ENCODE data around the gene ROPN1L.

DNA sequence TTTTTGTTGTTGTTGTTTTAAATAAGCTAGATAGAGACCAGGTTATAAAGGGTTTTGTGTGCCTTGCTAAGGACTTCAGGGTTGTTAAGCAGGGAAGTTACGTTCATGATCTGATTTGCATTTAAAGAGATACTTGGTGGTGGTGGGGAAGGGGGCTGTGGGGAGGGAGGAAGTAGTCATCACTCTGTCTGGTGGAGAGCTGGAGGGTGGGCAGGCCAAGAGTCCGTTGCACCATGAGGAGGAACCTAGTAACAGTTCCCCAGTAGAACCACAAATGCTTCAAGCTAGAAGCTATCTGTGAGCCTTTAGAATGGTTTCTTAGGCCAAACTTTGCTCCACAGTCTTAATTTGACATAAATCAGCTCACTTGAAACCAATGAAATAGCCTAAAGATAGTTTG, 18.7 kb upstream of the ROPN1L start:
- TF ChIP-seq, protein P1, sequence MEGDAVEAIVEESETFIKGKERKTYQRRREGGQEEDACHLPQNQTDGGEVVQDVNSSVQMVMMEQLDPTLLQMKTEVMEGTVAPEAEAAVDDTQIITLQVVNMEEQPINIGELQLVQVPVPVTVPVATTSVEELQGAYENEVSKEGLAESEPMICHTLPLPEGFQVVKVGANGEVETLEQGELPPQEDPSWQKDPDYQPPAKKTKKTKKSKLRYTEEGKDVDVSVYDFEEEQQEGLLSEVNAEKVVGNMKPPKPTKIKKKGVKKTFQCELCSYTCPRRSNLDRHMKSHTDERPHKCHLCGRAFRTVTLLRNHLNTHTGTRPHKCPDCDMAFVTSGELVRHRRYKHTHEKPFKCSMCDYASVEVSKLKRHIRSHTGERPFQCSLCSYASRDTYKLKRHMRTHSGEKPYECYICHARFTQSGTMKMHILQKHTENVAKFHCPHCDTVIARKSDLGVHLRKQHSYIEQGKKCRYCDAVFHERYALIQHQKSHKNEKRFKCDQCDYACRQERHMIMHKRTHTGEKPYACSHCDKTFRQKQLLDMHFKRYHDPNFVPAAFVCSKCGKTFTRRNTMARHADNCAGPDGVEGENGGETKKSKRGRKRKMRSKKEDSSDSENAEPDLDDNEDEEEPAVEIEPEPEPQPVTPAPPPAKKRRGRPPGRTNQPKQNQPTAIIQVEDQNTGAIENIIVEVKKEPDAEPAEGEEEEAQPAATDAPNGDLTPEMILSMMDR (conservative IDR thresholded peaks at IDR 0.05): no peak
- no peak for TF ChIP-seq EZH2 (IDR thresholded peaks at IDR 0.05; ENCODE audit: low read depth)

All from PC-9 (cell line).